HG03520 (cell line): ENCODE results near the gene RNF31.
A peak's percentile ranks its signal among the peaks of the same experiment; 100 is the strongest.

Experiments used
- ATAC-seq: cut with Tn5 transposase; IDR thresholded peaks from one replicate; pipeline ENCODE4 v1.9.1; 2021; ENCODE audit warnings: mild to moderate bottlenecking, moderate library complexity; ENCODE audit not compliant: unreplicated experiment

Gene RNF31

GRCh38 chr14:24181371-24182077 lies 34.2 kb downstream of the RNF31 start:
- ATAC-seq: no peak

GRCh38 chr14:24182110-24182882 lies 35.0 kb downstream of the RNF31 start:
- no peak for ATAC-seq

GRCh38 chr14:24183014-24183481 lies 35.8 kb downstream of the RNF31 start:
- ATAC-seq: no peak

GRCh38 chr14:24184104-24184970 lies 37.0 kb downstream of the RNF31 start:
- no peak for ATAC-seq

- no peak for ATAC-seq
Measured at GRCh38 chr14:24185026-24185425, 37.7 kb downstream of the RNF31 start.

- ATAC-seq: no peak
Measured at GRCh38 chr14:24185741-24186140, 38.4 kb downstream of the RNF31 start.

- no peak for ATAC-seq
Measured at GRCh38 chr14:24186831-24187538, 39.7 kb downstream of the RNF31 start.

- ATAC-seq: no peak
Measured at GRCh38 chr14:24187539-24187915, 40.2 kb downstream of the RNF31 start.

GRCh38 chr14:24188251-24189058 lies 41.2 kb downstream of the RNF31 start, which contains the start of gene IPO4:
IPO4 (minus strand) TSS chr14:24188816; CDS start chr14:24188787, 29 bp downstream.
- ATAC-seq: peak; percentile 85

- ATAC-seq: no peak
Measured at GRCh38 chr14:24189059-24189375, 41.7 kb downstream of the RNF31 start.

GRCh38 chr14:24189460-24189859 lies 42.2 kb downstream of the RNF31 start:
- ATAC-seq: no peak

GRCh38 chr14:24190416-24190815 lies 43.1 kb downstream of the RNF31 start:
- ATAC-seq: no peak

- ATAC-seq: no peak
Measured at GRCh38 chr14:24192933-24193332, 45.6 kb downstream of the RNF31 start.

- no peak for ATAC-seq
Measured at GRCh38 chr14:24194186-24194872, 47.0 kb downstream of the RNF31 start.

- no peak for ATAC-seq
Measured at GRCh38 chr14:24194873-24195185, 47.5 kb downstream of the RNF31 start.

GRCh38 chr14:24195186-24196070 lies 48.1 kb downstream of the RNF31 start, which contains the start of gene TM9SF1:
TM9SF1 (minus strand) TSS chr14:24195441; CDS start chr14:24195019, 422 bp downstream.
- ATAC-seq: peak; percentile 70

GRCh38 chr14:24196071-24197055 lies 49.1 kb downstream of the RNF31 start:
- ATAC-seq: peak; percentile 15
